ENCODE results near the gene SARM1.
A peak's percentile ranks its signal among the peaks of the same experiment; 100 is the strongest.

SARM1 gene
- total RNA-seq, result 37.3 to 62.0 (median 48.0) reads per million in 3 donors

- Histone ChIP-seq H3K4me1 (ENCODE audit: control insufficient read depth, insufficient read depth, low read length, poor library complexity, severe bottlenecking) (peaks cover 19% of the 10 kb centered on the region), H3K27ac (ENCODE audit: insufficient read depth, low read length, poor library complexity, severe bottlenecking) (peak within 1 kb of the TSS; percentile 82), H3K36me3 (ENCODE audit: control insufficient read depth, insufficient read depth, low read length) (no peaks in the 10 kb centered on the region), H3K27me3 (replicated peaks; ENCODE audit: control insufficient read depth, insufficient read depth, low read length, poor library complexity, severe bottlenecking) (no peaks in the 10 kb centered on the region), H3K4me3 (ENCODE audit: insufficient read depth, low read depth, low read length, poor library complexity, severe bottlenecking) (peak within 1 kb of the TSS; percentile 66), H3K9me3 (ENCODE audit: control insufficient read depth, low read length) (no peaks in the 10 kb centered on the region)
- peak; percentile 75 to 79 (median 75) for DNase-seq
Observed at GRCh38 chr17:28371245-28372202, at the start of gene SARM1. Gene SARM1 (plus strand): TSS chr17:28371694. CDS start chr17:28372033, 339 bp downstream.

- H3K27me3 ChIP-seq (replicated peaks; ENCODE audit: control insufficient read depth, insufficient read depth, low read length, poor library complexity, severe bottlenecking), result no peaks in the 10 kb centered on the region
- H3K4me1 ChIP-seq (ENCODE audit: control insufficient read depth, insufficient read depth, low read length, poor library complexity, severe bottlenecking), result peaks cover 9% of the 10 kb centered on the region
- H3K27ac ChIP-seq (ENCODE audit: insufficient read depth, low read length, poor library complexity, severe bottlenecking), result no peak overlapping the region
- no peak overlapping the region for H3K4me3 ChIP-seq (ENCODE audit: insufficient read depth, low read depth, low read length, poor library complexity, severe bottlenecking)
- no peaks in the 10 kb centered on the region for H3K9me3 ChIP-seq (ENCODE audit: control insufficient read depth, low read length)
- H3K36me3 ChIP-seq (ENCODE audit: control insufficient read depth, insufficient read depth, low read length), result peaks cover 17% of the 10 kb centered on the region
- no peak for DNase-seq
Observed at GRCh38 chr17:28324267-28324745, 47.2 kb upstream of the SARM1 start.

GRCh38 chr17:28324781-28325180 lies 46.7 kb upstream of the SARM1 start:
- no peak for DNase-seq
- Histone ChIP-seq H3K36me3 (ENCODE audit: control insufficient read depth, insufficient read depth, low read length) (peaks cover 19% of the 10 kb centered on the region), H3K9me3 (ENCODE audit: control insufficient read depth, low read length) (no peaks in the 10 kb centered on the region), H3K4me3 (ENCODE audit: insufficient read depth, low read depth, low read length, poor library complexity, severe bottlenecking) (no peak overlapping the region), H3K27ac (ENCODE audit: insufficient read depth, low read length, poor library complexity, severe bottlenecking) (no peak overlapping the region), H3K27me3 (replicated peaks; ENCODE audit: control insufficient read depth, insufficient read depth, low read length, poor library complexity, severe bottlenecking) (no peaks in the 10 kb centered on the region), H3K4me1 (ENCODE audit: control insufficient read depth, insufficient read depth, low read length, poor library complexity, severe bottlenecking) (peaks cover 4% of the 10 kb centered on the region)

- H3K4me1 ChIP-seq (ENCODE audit: control insufficient read depth, insufficient read depth, low read length, poor library complexity, severe bottlenecking), result no peaks in the 10 kb centered on the region
- H3K9me3 ChIP-seq (ENCODE audit: control insufficient read depth, low read length), result no peaks in the 10 kb centered on the region
- no peak for DNase-seq
- peaks cover 19% of the 10 kb centered on the region for H3K36me3 ChIP-seq (ENCODE audit: control insufficient read depth, insufficient read depth, low read length)
- H3K4me3 ChIP-seq (ENCODE audit: insufficient read depth, low read depth, low read length, poor library complexity, severe bottlenecking), result no peak overlapping the region
- H3K27ac ChIP-seq (ENCODE audit: insufficient read depth, low read length, poor library complexity, severe bottlenecking), result no peak overlapping the region
- H3K27me3 ChIP-seq (replicated peaks; ENCODE audit: control insufficient read depth, insufficient read depth, low read length, poor library complexity, severe bottlenecking), result no peaks in the 10 kb centered on the region
Observed at GRCh38 chr17:28325211-28325610, 46.3 kb upstream of the SARM1 start.

GRCh38 chr17:28326114-28326513 lies 45.4 kb upstream of the SARM1 start:
- H3K27ac ChIP-seq (ENCODE audit: insufficient read depth, low read length, poor library complexity, severe bottlenecking), result no peak overlapping the region
- H3K4me1 ChIP-seq (ENCODE audit: control insufficient read depth, insufficient read depth, low read length, poor library complexity, severe bottlenecking), result no peaks in the 10 kb centered on the region
- peaks cover 22% of the 10 kb centered on the region for H3K36me3 ChIP-seq (ENCODE audit: control insufficient read depth, insufficient read depth, low read length)
- H3K4me3 ChIP-seq (ENCODE audit: insufficient read depth, low read depth, low read length, poor library complexity, severe bottlenecking), result no peak overlapping the region
- no peaks in the 10 kb centered on the region for H3K9me3 ChIP-seq (ENCODE audit: control insufficient read depth, low read length)
- H3K27me3 ChIP-seq (replicated peaks; ENCODE audit: control insufficient read depth, insufficient read depth, low read length, poor library complexity, severe bottlenecking), result no peaks in the 10 kb centered on the region
- no peak for DNase-seq

- no peak overlapping the region for H3K4me3 ChIP-seq (ENCODE audit: insufficient read depth, low read depth, low read length, poor library complexity, severe bottlenecking)
- no peak for DNase-seq
- no peaks in the 10 kb centered on the region for H3K4me1 ChIP-seq (ENCODE audit: control insufficient read depth, insufficient read depth, low read length, poor library complexity, severe bottlenecking)
- H3K27ac ChIP-seq (ENCODE audit: insufficient read depth, low read length, poor library complexity, severe bottlenecking), result no peak overlapping the region
- no peaks in the 10 kb centered on the region for H3K27me3 ChIP-seq (replicated peaks; ENCODE audit: control insufficient read depth, insufficient read depth, low read length, poor library complexity, severe bottlenecking)
- H3K9me3 ChIP-seq (ENCODE audit: control insufficient read depth, low read length), result no peaks in the 10 kb centered on the region
- H3K36me3 ChIP-seq (ENCODE audit: control insufficient read depth, insufficient read depth, low read length), result peaks cover 28% of the 10 kb centered on the region
Observed at GRCh38 chr17:28327031-28327607, 44.4 kb upstream of the SARM1 start.

GRCh38 chr17:28327709-28328108 lies 43.8 kb upstream of the SARM1 start:
- Histone ChIP-seq H3K27me3 (replicated peaks; ENCODE audit: control insufficient read depth, insufficient read depth, low read length, poor library complexity, severe bottlenecking) (no peaks in the 10 kb centered on the region), H3K27ac (ENCODE audit: insufficient read depth, low read length, poor library complexity, severe bottlenecking) (no peak overlapping the region), H3K9me3 (ENCODE audit: control insufficient read depth, low read length) (no peaks in the 10 kb centered on the region), H3K36me3 (ENCODE audit: control insufficient read depth, insufficient read depth, low read length) (peaks cover 28% of the 10 kb centered on the region), H3K4me1 (ENCODE audit: control insufficient read depth, insufficient read depth, low read length, poor library complexity, severe bottlenecking) (no peaks in the 10 kb centered on the region), H3K4me3 (ENCODE audit: insufficient read depth, low read depth, low read length, poor library complexity, severe bottlenecking) (no peak overlapping the region)
- no peak for DNase-seq

- no peaks in the 10 kb centered on the region for H3K4me1 ChIP-seq (ENCODE audit: control insufficient read depth, insufficient read depth, low read length, poor library complexity, severe bottlenecking)
- H3K36me3 ChIP-seq (ENCODE audit: control insufficient read depth, insufficient read depth, low read length), result peaks cover 28% of the 10 kb centered on the region
- no peak for DNase-seq
- H3K27me3 ChIP-seq (replicated peaks; ENCODE audit: control insufficient read depth, insufficient read depth, low read length, poor library complexity, severe bottlenecking), result no peaks in the 10 kb centered on the region
- H3K27ac ChIP-seq (ENCODE audit: insufficient read depth, low read length, poor library complexity, severe bottlenecking), result no peak overlapping the region
- no peaks in the 10 kb centered on the region for H3K9me3 ChIP-seq (ENCODE audit: control insufficient read depth, low read length)
- no peak overlapping the region for H3K4me3 ChIP-seq (ENCODE audit: insufficient read depth, low read depth, low read length, poor library complexity, severe bottlenecking)
Observed at GRCh38 chr17:28328325-28328724, 43.2 kb upstream of the SARM1 start.

- no peak overlapping the region for H3K4me3 ChIP-seq (ENCODE audit: insufficient read depth, low read depth, low read length, poor library complexity, severe bottlenecking)
- H3K27ac ChIP-seq (ENCODE audit: insufficient read depth, low read length, poor library complexity, severe bottlenecking), result no peak overlapping the region
- H3K27me3 ChIP-seq (replicated peaks; ENCODE audit: control insufficient read depth, insufficient read depth, low read length, poor library complexity, severe bottlenecking), result no peaks in the 10 kb centered on the region
- H3K4me1 ChIP-seq (ENCODE audit: control insufficient read depth, insufficient read depth, low read length, poor library complexity, severe bottlenecking), result peaks cover 7% of the 10 kb centered on the region
- no peak for DNase-seq
- H3K36me3 ChIP-seq (ENCODE audit: control insufficient read depth, insufficient read depth, low read length), result peaks cover 28% of the 10 kb centered on the region
- H3K9me3 ChIP-seq (ENCODE audit: control insufficient read depth, low read length), result no peaks in the 10 kb centered on the region
Observed at GRCh38 chr17:28330671-28331070, 40.8 kb upstream of the SARM1 start.

- H3K27ac ChIP-seq (ENCODE audit: insufficient read depth, low read length, poor library complexity, severe bottlenecking), result no peak overlapping the region
- peaks cover 18% of the 10 kb centered on the region for H3K4me1 ChIP-seq (ENCODE audit: control insufficient read depth, insufficient read depth, low read length, poor library complexity, severe bottlenecking)
- peaks cover 26% of the 10 kb centered on the region for H3K36me3 ChIP-seq (ENCODE audit: control insufficient read depth, insufficient read depth, low read length)
- no peaks in the 10 kb centered on the region for H3K9me3 ChIP-seq (ENCODE audit: control insufficient read depth, low read length)
- no peak overlapping the region for H3K4me3 ChIP-seq (ENCODE audit: insufficient read depth, low read depth, low read length, poor library complexity, severe bottlenecking)
- DNase-seq, result no peak
- no peaks in the 10 kb centered on the region for H3K27me3 ChIP-seq (replicated peaks; ENCODE audit: control insufficient read depth, insufficient read depth, low read length, poor library complexity, severe bottlenecking)
Observed at GRCh38 chr17:28331891-28332420, 39.5 kb upstream of the SARM1 start.

Data from effector memory CD4-positive, alpha-beta T cell (primary cell).